Loucy (cell line): Measurements from ENCODE around the gene NPTN.

ENCODE experiments used
- EZH2phosphoT487 ChIP-seq: fragments of 200-600 bp; IDR thresholded peaks from 2 replicates; pipeline ENCODE4 v1.6.1; 2018; ENCODE audit warnings: antibody characterized with exemption, mild to moderate bottlenecking, moderate library complexity, borderline replicate concordance
- TF ChIP-seq, protein P1 (sequence below): fragments of 200-600 bp; sonication (generic); conservative IDR thresholded peaks from 2 replicates; pipeline ENCODE4 v1.5.1; 2014; ENCODE audit warnings: mild to moderate bottlenecking, antibody characterized with exemption, low read length

GRCh38 chr15:73654659-73655058 is 21.5 kb upstream of the NPTN start:
- TF ChIP-seq, protein P1, sequence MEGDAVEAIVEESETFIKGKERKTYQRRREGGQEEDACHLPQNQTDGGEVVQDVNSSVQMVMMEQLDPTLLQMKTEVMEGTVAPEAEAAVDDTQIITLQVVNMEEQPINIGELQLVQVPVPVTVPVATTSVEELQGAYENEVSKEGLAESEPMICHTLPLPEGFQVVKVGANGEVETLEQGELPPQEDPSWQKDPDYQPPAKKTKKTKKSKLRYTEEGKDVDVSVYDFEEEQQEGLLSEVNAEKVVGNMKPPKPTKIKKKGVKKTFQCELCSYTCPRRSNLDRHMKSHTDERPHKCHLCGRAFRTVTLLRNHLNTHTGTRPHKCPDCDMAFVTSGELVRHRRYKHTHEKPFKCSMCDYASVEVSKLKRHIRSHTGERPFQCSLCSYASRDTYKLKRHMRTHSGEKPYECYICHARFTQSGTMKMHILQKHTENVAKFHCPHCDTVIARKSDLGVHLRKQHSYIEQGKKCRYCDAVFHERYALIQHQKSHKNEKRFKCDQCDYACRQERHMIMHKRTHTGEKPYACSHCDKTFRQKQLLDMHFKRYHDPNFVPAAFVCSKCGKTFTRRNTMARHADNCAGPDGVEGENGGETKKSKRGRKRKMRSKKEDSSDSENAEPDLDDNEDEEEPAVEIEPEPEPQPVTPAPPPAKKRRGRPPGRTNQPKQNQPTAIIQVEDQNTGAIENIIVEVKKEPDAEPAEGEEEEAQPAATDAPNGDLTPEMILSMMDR = no peak
- no peak for TF ChIP-seq EZH2phosphoT487
